Tibial nerve (tissue), 3 donors: ENCODE data around the gene FOXK2.

Experiments
- POLR2A ChIP-seq, 2 donors: fragments of 450-650 bp; IDR thresholded peaks; one replicate each; pipeline ENCODE4 v1.6.1; 2017; ENCODE audit warnings: antibody characterized with exemption in 2 of 2, mild to moderate bottlenecking in 2 of 2, moderate library complexity in 2 of 2
- TF ChIP-seq, protein P1 (sequence below), 5 experiments: fragments of 200-600 bp in 3 of 5; fragments of 450-650 bp in 2 of 5; sonication (generic) in 3 of 5; IDR thresholded peaks; one replicate each; pipeline ENCODE4 v1.5.1; 2016 to 2019; ENCODE audit warnings: antibody characterized with exemption in 5 of 5, mild to moderate bottlenecking in 3 of 5, moderate library complexity in 2 of 5

- TF ChIP-seq, protein P1, sequence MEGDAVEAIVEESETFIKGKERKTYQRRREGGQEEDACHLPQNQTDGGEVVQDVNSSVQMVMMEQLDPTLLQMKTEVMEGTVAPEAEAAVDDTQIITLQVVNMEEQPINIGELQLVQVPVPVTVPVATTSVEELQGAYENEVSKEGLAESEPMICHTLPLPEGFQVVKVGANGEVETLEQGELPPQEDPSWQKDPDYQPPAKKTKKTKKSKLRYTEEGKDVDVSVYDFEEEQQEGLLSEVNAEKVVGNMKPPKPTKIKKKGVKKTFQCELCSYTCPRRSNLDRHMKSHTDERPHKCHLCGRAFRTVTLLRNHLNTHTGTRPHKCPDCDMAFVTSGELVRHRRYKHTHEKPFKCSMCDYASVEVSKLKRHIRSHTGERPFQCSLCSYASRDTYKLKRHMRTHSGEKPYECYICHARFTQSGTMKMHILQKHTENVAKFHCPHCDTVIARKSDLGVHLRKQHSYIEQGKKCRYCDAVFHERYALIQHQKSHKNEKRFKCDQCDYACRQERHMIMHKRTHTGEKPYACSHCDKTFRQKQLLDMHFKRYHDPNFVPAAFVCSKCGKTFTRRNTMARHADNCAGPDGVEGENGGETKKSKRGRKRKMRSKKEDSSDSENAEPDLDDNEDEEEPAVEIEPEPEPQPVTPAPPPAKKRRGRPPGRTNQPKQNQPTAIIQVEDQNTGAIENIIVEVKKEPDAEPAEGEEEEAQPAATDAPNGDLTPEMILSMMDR (IDR thresholded peaks at IDR 0.05), result no peak
- no peak for TF ChIP-seq POLR2A (IDR thresholded peaks at IDR 0.05)
Measured at GRCh38 chr17:82493226-82493781, 26.2 kb upstream of the FOXK2 start.
